HG03565 (cell line): ENCODE data around the gene GRM5.
"Not testable (repeated sequence)": the region's sequence is repeated elsewhere in the genome, so short reads cannot be mapped to it uniquely, and the experiment has no call there.

ENCODE experiments used
- ATAC-seq: cut with Tn5 transposase; IDR thresholded peaks from one replicate; pipeline ENCODE4 v1.9.1; 2021; ENCODE audit warnings: mild to moderate bottlenecking, moderate library complexity; ENCODE audit not compliant: unreplicated experiment

The GRM5 gene

GRCh38 chr11:88511006-88511405 is 554.8 kb downstream of the GRM5 start:
- ATAC-seq = no peak

- no peak for ATAC-seq
Measured at GRCh38 chr11:88508759-88509581, 556.8 kb downstream of the GRM5 start.

GRCh38 chr11:88508418-88508758 is 557.4 kb downstream of the GRM5 start:
- no peak for ATAC-seq

- no peak for ATAC-seq
Measured at GRCh38 chr11:88507771-88508417, 557.9 kb downstream of the GRM5 start.

GRCh38 chr11:88501541-88501940 is 564.2 kb downstream of the GRM5 start:
- ATAC-seq = no peak

- ATAC-seq = no peak
Measured at GRCh38 chr11:88495836-88496235, 569.9 kb downstream of the GRM5 start.

- no peak for ATAC-seq
Measured at GRCh38 chr11:88494848-88495247, 570.9 kb downstream of the GRM5 start.

- ATAC-seq = no peak
Measured at GRCh38 chr11:88491674-88492073, 574.1 kb downstream of the GRM5 start.

GRCh38 chr11:88489030-88489429 is 576.8 kb downstream of the GRM5 start:
- ATAC-seq = no peak

GRCh38 chr11:88487646-88488045 is 578.1 kb downstream of the GRM5 start:
- no peak for ATAC-seq

GRCh38 chr11:88484873-88485621 is 580.7 kb downstream of the GRM5 start:
- ATAC-seq = peak; percentile 86

GRCh38 chr11:88482871-88483301 is 582.9 kb downstream of the GRM5 start:
- no peak for ATAC-seq

GRCh38 chr11:88480223-88480622 is 585.6 kb downstream of the GRM5 start:
- ATAC-seq = no peak

GRCh38 chr11:88478136-88478815 is 587.5 kb downstream of the GRM5 start:
- ATAC-seq = no peak

- ATAC-seq = no peak
Measured at GRCh38 chr11:88475991-88476418, 589.8 kb downstream of the GRM5 start.

- ATAC-seq = no peak
Measured at GRCh38 chr11:88474655-88475054, 591.1 kb downstream of the GRM5 start.

- no peak for ATAC-seq
Measured at GRCh38 chr11:88469561-88470225, 596.1 kb downstream of the GRM5 start.

- no peak for ATAC-seq
Measured at GRCh38 chr11:88464528-88464927, 601.3 kb downstream of the GRM5 start.

- ATAC-seq = not testable (repeated sequence)
Measured at GRCh38 chr11:88463301-88463700, 602.5 kb downstream of the GRM5 start.

GRCh38 chr11:88458047-88458446 is 607.7 kb downstream of the GRM5 start:
- ATAC-seq = not testable (repeated sequence)

GRCh38 chr11:88455974-88456373 is 609.8 kb downstream of the GRM5 start:
- ATAC-seq = no peak
